Measurements from ENCODE around the gene NOS1AP. TPM values are rescaled to one million over a fixed set of nuclear protein-coding genes. Genes with fewer than 3 reads are reported as not detected.

NOS1AP gene
- total and polyA plus RNA-seq, 2 donors from 2014 or later = 0.47 to 10.7 TPM

GRCh38 chr1:162206749-162207635 is 137.5 kb downstream of the NOS1AP start:
- Histone ChIP-seq H3K27ac (ENCODE audit: low read depth in 2 of 2, low read length in 2 of 2) (no peak overlapping the region), H3K4me1 (ENCODE audit: control insufficient read depth in 2 of 3, insufficient read depth in 2 of 3, low read depth in 1 of 3, low read length in 3 of 3) (peaks cover 0 to 6% (median 5%) of the 10 kb centered on the region in 3 donors), H3K27me3 (ENCODE audit: control insufficient read depth, insufficient read depth, low read length) (no peaks in the 10 kb centered on the region), H3K4me3 (ENCODE audit: low read length in 3 of 3) (no peak overlapping the region), H3K36me3 (ENCODE audit: control insufficient read depth in 2 of 3, insufficient read depth in 3 of 3, low read length in 3 of 3) (no peaks in the 10 kb centered on the region), H3K9ac (ENCODE audit: low read length in 3 of 3) (no peak overlapping the region), H3K9me3 (ENCODE audit: control insufficient read depth in 2 of 3, insufficient read depth in 1 of 3, low read length in 3 of 3) (no peaks in the 10 kb centered on the region)
- FAIRE-seq (no peak), DNase-seq (peak in 1 of 5 donors; percentile 76)
- intact Hi-C loops (cut with DNase I) = no loop called here
- no peak for TF ChIP-seq CTCF (IDR thresholded peaks at IDR 0.05; ENCODE audit: borderline replicate concordance, extremely low read depth, insufficient read depth)

- DNase-seq (no peak), FAIRE-seq (no peak)
- H3K9ac ChIP-seq (ENCODE audit: low read length in 3 of 3) = no peak overlapping the region
- intact Hi-C loops (cut with DNase I) = no loop called here
- TF ChIP-seq CTCF (IDR thresholded peaks at IDR 0.05; ENCODE audit: borderline replicate concordance, extremely low read depth, insufficient read depth) = no peak
- no peak overlapping the region for H3K4me3 ChIP-seq (ENCODE audit: low read length in 3 of 3)
- no peak overlapping the region for H3K27ac ChIP-seq (ENCODE audit: low read depth in 2 of 2, low read length in 2 of 2)
- H3K27me3 ChIP-seq (ENCODE audit: control insufficient read depth, insufficient read depth, low read length) = no peaks in the 10 kb centered on the region
- H3K4me1 ChIP-seq (ENCODE audit: control insufficient read depth in 2 of 3, insufficient read depth in 2 of 3, low read depth in 1 of 3, low read length in 3 of 3) = peaks cover 0 to 10% (median 9%) of the 10 kb centered on the region in 3 donors
- no peaks in the 10 kb centered on the region for H3K36me3 ChIP-seq (ENCODE audit: control insufficient read depth in 2 of 3, insufficient read depth in 3 of 3, low read length in 3 of 3)
- H3K9me3 ChIP-seq (ENCODE audit: control insufficient read depth in 2 of 3, insufficient read depth in 1 of 3, low read length in 3 of 3) = no peaks in the 10 kb centered on the region
Observed at GRCh38 chr1:162207862-162208261, 138.4 kb downstream of the NOS1AP start.

- Histone ChIP-seq H3K4me3 (ENCODE audit: low read length in 3 of 3) (no peak overlapping the region), H3K27me3 (ENCODE audit: control insufficient read depth, insufficient read depth, low read length) (no peaks in the 10 kb centered on the region), H3K4me1 (ENCODE audit: control insufficient read depth in 2 of 3, insufficient read depth in 2 of 3, low read depth in 1 of 3, low read length in 3 of 3) (peaks cover 3 to 29% (median 21%) of the 10 kb centered on the region in 3 donors), H3K36me3 (ENCODE audit: control insufficient read depth in 2 of 3, insufficient read depth in 3 of 3, low read length in 3 of 3) (no peaks in the 10 kb centered on the region), H3K9ac (ENCODE audit: low read length in 3 of 3) (no peak overlapping the region), H3K9me3 (ENCODE audit: control insufficient read depth in 2 of 3, insufficient read depth in 1 of 3, low read length in 3 of 3) (no peaks in the 10 kb centered on the region), H3K27ac (ENCODE audit: low read depth in 2 of 2, low read length in 2 of 2) (no peak overlapping the region)
- FAIRE-seq (no peak), DNase-seq (no peak)
- TF ChIP-seq CTCF (IDR thresholded peaks at IDR 0.05; ENCODE audit: borderline replicate concordance, extremely low read depth, insufficient read depth) = no peak
- intact Hi-C loops (cut with DNase I) = no loop called here
Observed at GRCh38 chr1:162210196-162210595, 140.7 kb downstream of the NOS1AP start.
